Measurements from ENCODE around the gene AKT3.

- TF ChIP-seq EZH2phosphoT487 (IDR thresholded peaks at IDR 0.05; ENCODE audit: low read depth, severe bottlenecking, unreplicated experiment) (no peak), CTCF (IDR thresholded peaks at IDR 0.05; ENCODE audit: poor library complexity) (no peak)
These were observed 366.1 kb downstream of the AKT3 start for GRCh38 chr1:243483952-243484351.
